PC-9 (cell line): ENCODE results near the gene WNK2. TPM values are rescaled to one million over a fixed set of nuclear protein-coding genes. Genes with fewer than 3 reads are reported as not detected.

Experiments
- BruUV-seq: library from RNA; stranded (reverse); fragments of 400-500 nt; replicated peaks from 2 replicates; lab custom pipeline; 2021; lab: Mats Ljungman, UMichigan
- CTCF ChIA-PET: fragments of 300-600 bp; sonication (Branson Sonifier 250); formaldehyde crosslinking; loops from one replicate; lab custom pipeline; 2022; ENCODE audit warnings: antibody characterized with exemption; lab: Charles Lee
- POLR2A ChIA-PET: fragments of 300-600 bp; sonication (Branson Sonifier 250); formaldehyde crosslinking; loops from one replicate; lab custom pipeline; 2022; ENCODE audit warnings: antibody characterized with exemption; ENCODE audit not compliant: unreplicated experiment; lab: Charles Lee
- DNase-seq, 2 experiments: peaks; one replicate each; pipeline versions ENCODE4 v3.0.0 to v3.0.0-alpha.2; 2015 to 2022; ENCODE audit warnings: mixed read lengths in 1 of 2
- H2AFZ ChIP-seq: fragments of 200-600 bp; sonication (generic); 2 replicates; pipeline ENCODE4 v1.8.1; 2017; ENCODE audit warnings: antibody characterized with exemption
- H3F3A ChIP-seq: fragments of 200-600 bp; sonication (generic); 2 replicates; pipeline ENCODE4 v1.8.1; 2017; ENCODE audit warnings: antibody characterized with exemption, mild to moderate bottlenecking, low read depth; ENCODE audit not compliant: insufficient read depth
- H3K27ac ChIP-seq: fragments of 200-600 bp; sonication (generic); 2 replicates; pipeline ENCODE4 v1.6.1; 2016; ENCODE audit warnings: mixed run types
- H3K27me3 ChIP-seq: fragments of 200-600 bp; sonication (generic); 2 replicates; pipeline ENCODE4 v1.6.1; 2016; ENCODE audit warnings: low read depth, mixed run types; ENCODE audit not compliant: insufficient read depth
- H3K36me3 ChIP-seq: fragments of 200-600 bp; sonication (generic); 2 replicates; pipeline ENCODE4 v1.6.1; 2016; ENCODE audit warnings: low read depth, mixed run types
- H3K4me1 ChIP-seq: fragments of 200-600 bp; sonication (generic); replicated peaks from 2 replicates; pipeline ENCODE4 v1.6.1; 2016; ENCODE audit warnings: mixed run types; ENCODE audit not compliant: insufficient read depth
- H3K4me2 ChIP-seq: fragments of 200-600 bp; sonication (generic); 2 replicates; pipeline ENCODE4 v1.6.1; 2017; ENCODE audit warnings: mixed run types
- H3K4me3 ChIP-seq: fragments of 200-600 bp; sonication (generic); 2 replicates; pipeline ENCODE4 v1.6.1; 2016; ENCODE audit warnings: mixed run types
- H3K79me2 ChIP-seq: fragments of 200-600 bp; sonication (generic); 2 replicates; pipeline ENCODE4 v1.6.1; 2017; ENCODE audit warnings: low read depth, mixed run types
- H3K9me2 ChIP-seq: fragments of 200-600 bp; sonication (generic); 2 replicates; pipeline ENCODE4 v1.8.1; 2017; ENCODE audit warnings: mild to moderate bottlenecking; ENCODE audit not compliant: insufficient read depth
- H3K9me3 ChIP-seq: fragments of 200-600 bp; sonication (generic); 2 replicates; pipeline ENCODE4 v1.8.1; 2016; ENCODE audit warnings: low read depth; ENCODE audit not compliant: insufficient read depth
- H4K20me1 ChIP-seq: fragments of 200-600 bp; sonication (generic); 2 replicates; pipeline ENCODE4 v1.8.1; 2017; ENCODE audit not compliant: insufficient read depth
- EZH2 ChIP-seq: fragments of 200-600 bp; sonication (generic); IDR thresholded peaks from 2 replicates; pipeline ENCODE4 v1.8.0; 2017; ENCODE audit warnings: antibody characterized with exemption, low read depth
- intact Hi-C: fragments of 100-400 bp; cut with micrococcal nuclease; formaldehyde crosslinking; loops from one replicate; pipeline ENCODE4 v1.10.0; 2022; ENCODE audit not compliant: unreplicated experiment
- total RNA-seq: library from RNA; stranded (reverse); gene quantifications from 2 replicates; pipeline ENCODE4 v1.2.3, GENCODE V29; 2021
- TF ChIP-seq, protein P1 (sequence below): fragments of 200-600 bp; sonication (generic); conservative IDR thresholded peaks from 2 replicates; pipeline ENCODE4 v1.6.1; 2017; ENCODE audit warnings: mixed run types, antibody characterized with exemption, mild to moderate bottlenecking, moderate library complexity

Gene WNK2
- total RNA-seq, 1 experiment from 2014 or later: 44.6 TPM

DNA sequence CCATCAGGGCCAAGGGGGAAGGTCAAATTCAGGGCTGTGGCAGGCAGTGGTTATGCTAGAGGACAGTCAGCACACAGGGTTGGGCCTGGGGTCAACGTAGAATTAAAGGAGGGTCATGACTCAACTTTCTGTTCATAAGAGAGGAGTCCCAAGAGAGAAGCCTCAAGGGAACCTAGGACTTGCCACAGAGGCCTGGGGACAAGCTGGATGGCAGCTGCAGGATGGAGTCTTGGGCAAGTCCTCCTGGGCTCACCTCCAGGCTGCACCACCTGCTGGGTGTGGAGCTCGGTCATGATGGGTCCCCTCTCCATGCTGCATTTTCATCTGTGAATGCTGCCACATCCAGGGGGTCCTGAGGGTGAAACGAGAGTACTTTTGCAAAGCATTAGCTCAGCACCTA, 9.0 kb upstream of the WNK2 start:
- TF ChIP-seq, protein P1, sequence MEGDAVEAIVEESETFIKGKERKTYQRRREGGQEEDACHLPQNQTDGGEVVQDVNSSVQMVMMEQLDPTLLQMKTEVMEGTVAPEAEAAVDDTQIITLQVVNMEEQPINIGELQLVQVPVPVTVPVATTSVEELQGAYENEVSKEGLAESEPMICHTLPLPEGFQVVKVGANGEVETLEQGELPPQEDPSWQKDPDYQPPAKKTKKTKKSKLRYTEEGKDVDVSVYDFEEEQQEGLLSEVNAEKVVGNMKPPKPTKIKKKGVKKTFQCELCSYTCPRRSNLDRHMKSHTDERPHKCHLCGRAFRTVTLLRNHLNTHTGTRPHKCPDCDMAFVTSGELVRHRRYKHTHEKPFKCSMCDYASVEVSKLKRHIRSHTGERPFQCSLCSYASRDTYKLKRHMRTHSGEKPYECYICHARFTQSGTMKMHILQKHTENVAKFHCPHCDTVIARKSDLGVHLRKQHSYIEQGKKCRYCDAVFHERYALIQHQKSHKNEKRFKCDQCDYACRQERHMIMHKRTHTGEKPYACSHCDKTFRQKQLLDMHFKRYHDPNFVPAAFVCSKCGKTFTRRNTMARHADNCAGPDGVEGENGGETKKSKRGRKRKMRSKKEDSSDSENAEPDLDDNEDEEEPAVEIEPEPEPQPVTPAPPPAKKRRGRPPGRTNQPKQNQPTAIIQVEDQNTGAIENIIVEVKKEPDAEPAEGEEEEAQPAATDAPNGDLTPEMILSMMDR: no peak
- TF ChIP-seq EZH2: no peak
- POLR2A ChIA-PET: no interaction called here
- no peaks in the 10 kb centered on the region for H3K36me3 ChIP-seq
- no peak overlapping the region for H3K4me2 ChIP-seq
- no peak overlapping the region for H3K4me3 ChIP-seq
- no TSS peak for BruUV-seq
- no peak overlapping the region for H2AFZ ChIP-seq
- H3K4me1 ChIP-seq: no peaks in the 10 kb centered on the region
- H4K20me1 ChIP-seq: no peaks in the 10 kb centered on the region
- no peaks in the 10 kb centered on the region for H3K79me2 ChIP-seq
- intact Hi-C loops: no loop called here
- no peak overlapping the region for H3K27ac ChIP-seq
- H3F3A ChIP-seq: no peaks in the 10 kb centered on the region
- H3K27me3 ChIP-seq: no peaks in the 10 kb centered on the region
- CTCF ChIA-PET: interaction anchor here (0.6 kb wide), 1 partner anchor 377 kb away, joined by 3 read pairs; no protein-coding TSS in a partner anchor
- H3K9me2 ChIP-seq: no peaks in the 10 kb centered on the region
- no peaks in the 10 kb centered on the region for H3K9me3 ChIP-seq
- no peak for DNase-seq

GRCh38 chr9:93177676-93178075, 6.3 kb upstream of the WNK2 start:
- DNase-seq: no peak

GRCh38 chr9:93178851-93179786, 4.8 kb upstream of the WNK2 start:
- BruUV-seq: no TSS peak
- no peak overlapping the region for H3K27ac ChIP-seq

More at GRCh38 chr9:93177676-93178075, 6.3 kb upstream of the WNK2 start:
- POLR2A ChIA-PET: no interaction called here
- Histone ChIP-seq H3K36me3 (no peaks in the 10 kb centered on the region), H3K27me3 (no peaks in the 10 kb centered on the region), H3K9me2 (no peaks in the 10 kb centered on the region), H3K9me3 (no peaks in the 10 kb centered on the region), H3K4me3 (no peak overlapping the region), H2AFZ (no peak overlapping the region), H4K20me1 (no peaks in the 10 kb centered on the region), H3K4me1 (no peaks in the 10 kb centered on the region), H3K4me2 (no peak overlapping the region), H3F3A (no peaks in the 10 kb centered on the region), H3K27ac (no peak overlapping the region), H3K79me2 (no peaks in the 10 kb centered on the region)
- intact Hi-C loops: no loop called here
- BruUV-seq: no TSS peak
- CTCF ChIA-PET: no interaction called here
- TF ChIP-seq EZH2: no peak
- TF ChIP-seq, protein P1: no peak

More at GRCh38 chr9:93178851-93179786, 4.8 kb upstream of the WNK2 start:
- no peak overlapping the region for H3K4me3 ChIP-seq
- no peak overlapping the region for H2AFZ ChIP-seq
- no peaks in the 10 kb centered on the region for H3K9me2 ChIP-seq
- intact Hi-C loops: no loop called here
- ChIA-PET POLR2A (no interaction called here), CTCF (interaction anchor here (0.6 kb wide), 1 partner anchor 62 kb away, joined by 3 read pairs; no protein-coding TSS in a partner anchor)
- no peaks in the 10 kb centered on the region for H3F3A ChIP-seq
- H3K36me3 ChIP-seq: no peaks in the 10 kb centered on the region
- H3K9me3 ChIP-seq: no peaks in the 10 kb centered on the region
- H3K79me2 ChIP-seq: no peaks in the 10 kb centered on the region
- no peak overlapping the region for H3K4me2 ChIP-seq
- 0 out of 2 replicates have a peak, but pooled peaks cover 8% of the 10 kb centered on the region for H3K4me1 ChIP-seq
- DNase-seq: no peak
- no peaks in the 10 kb centered on the region for H4K20me1 ChIP-seq
- no peaks in the 10 kb centered on the region for H3K27me3 ChIP-seq
- TF ChIP-seq, protein P1: no peak
- no peak for TF ChIP-seq EZH2
